GM10266 (cell line): ENCODE data around the gene PAXIP1.
"Not testable (repeated sequence)": the region's sequence is repeated elsewhere in the genome, so short reads cannot be mapped to it uniquely, and the experiment has no call there.

Experiments
- DNase-seq: peaks from one replicate; pipeline ENCODE4 v3.0.0; 2012; ENCODE audit errors: extremely low spot score
- CTCF ChIP-seq: IDR thresholded peaks from 2 replicates; pipeline ENCODE4 v1.5.1; 2012; ENCODE audit warnings: mild to moderate bottlenecking, low read depth; ENCODE audit not compliant: control insufficient read depth, insufficient read depth; ENCODE audit errors: missing control alignments

Gene PAXIP1

GRCh38 chr7:154946166-154946565 is 56.8 kb downstream of the PAXIP1 start:
- no peak for TF ChIP-seq CTCF
- DNase-seq, result no peak

DNA sequence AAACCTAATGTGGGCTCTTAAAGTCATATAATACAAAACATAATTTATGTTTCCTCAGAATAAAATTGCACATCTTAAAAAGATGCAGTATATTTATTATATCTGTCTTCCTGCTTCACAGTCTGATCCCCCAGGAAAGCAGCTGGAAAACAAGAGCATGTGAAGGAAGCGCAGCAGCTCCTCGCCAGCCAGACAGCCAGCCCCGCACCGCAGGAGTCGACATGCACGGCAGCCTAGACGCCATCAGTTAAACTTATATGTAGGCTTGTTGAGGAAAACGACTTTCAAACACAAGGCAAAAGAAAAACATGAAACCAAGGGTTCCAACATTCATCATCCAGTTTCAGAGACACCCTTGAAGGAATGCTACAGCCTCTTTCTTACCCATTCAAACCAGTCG is 59.0 kb downstream of the PAXIP1 start:
- no peak for TF ChIP-seq CTCF
- no peak for DNase-seq

DNA sequence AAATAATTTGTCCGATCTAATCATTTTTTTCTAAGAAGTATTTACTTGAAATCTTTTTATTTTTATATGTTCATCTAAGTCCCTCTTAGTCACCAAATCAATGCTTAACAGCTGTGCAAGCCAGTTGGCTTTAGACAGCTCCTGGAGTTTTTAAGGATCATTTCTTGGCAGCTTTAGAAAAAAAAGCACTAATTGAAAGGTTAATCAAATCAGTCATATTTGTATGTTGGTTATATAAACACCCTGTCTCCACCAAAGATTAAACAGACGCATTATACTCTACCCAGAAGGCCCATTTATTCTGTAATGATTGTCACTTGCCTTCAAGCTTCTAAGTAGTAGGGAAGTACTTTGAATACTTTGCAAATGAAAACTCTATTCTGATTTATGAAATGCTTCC is 60.2 kb downstream of the PAXIP1 start:
- DNase-seq, result no peak
- no peak for TF ChIP-seq CTCF

- no peak for DNase-seq
- no peak for TF ChIP-seq CTCF
Measured at GRCh38 chr7:154937837-154938236, 65.1 kb downstream of the PAXIP1 start.

GRCh38 chr7:154934353-154934952 is 68.5 kb downstream of the PAXIP1 start:
- not testable (repeated sequence) for DNase-seq

GRCh38 chr7:154931906-154932305 is 71.0 kb downstream of the PAXIP1 start:
- DNase-seq, result no peak
- no peak for TF ChIP-seq CTCF

- TF ChIP-seq CTCF, result no peak
- no peak for DNase-seq
Measured at GRCh38 chr7:154929006-154929726, 73.8 kb downstream of the PAXIP1 start.
